Thoracic aorta (tissue), 2 donors: ENCODE data around the gene GPC3. TPM values are rescaled to one million over a fixed set of nuclear protein-coding genes. Genes with fewer than 3 reads are reported as not detected.
"Not testable (repeated sequence)": the region's sequence is repeated elsewhere in the genome, so short reads cannot be mapped to it uniquely, and the experiment has no call there.

ENCODE experiments used
- ATAC-seq: fragments of 150-250 bp; one replicate; pipeline ENCODE4 v1.8.0; 2017; ENCODE audit warnings: low read depth; ENCODE audit not compliant: insufficient number of reproducible peaks, low FRiP score
- DNase-seq: peaks from one replicate; pipeline ENCODE4 v3.0.0-alpha.2; 2020; ENCODE audit warnings: low spot score
- H3K27ac ChIP-seq, 2 donors: fragments of 200-600 bp; sonication (generic); 1 replicate in 1 of 2; 2 replicates in 1 of 2; pipeline ENCODE4 v1.5.1; 2016; ENCODE audit warnings: mild to moderate bottlenecking in 2 of 2, moderate library complexity in 2 of 2
- H3K27me3 ChIP-seq: fragments of 200-600 bp; sonication (generic); replicated peaks from 2 replicates; pipeline ENCODE4 v1.6.0; 2016; ENCODE audit warnings: mild to moderate bottlenecking; ENCODE audit not compliant: insufficient read depth
- H3K36me3 ChIP-seq: fragments of 200-600 bp; sonication (generic); one replicate; pipeline ENCODE4 v1.5.1; 2016
- H3K4me1 ChIP-seq, 2 donors: fragments of 200-600 bp; sonication (generic); 1 replicate in 1 of 2; 2 replicates in 1 of 2; pipeline versions ENCODE4 v1.5.1 to v1.6.0; 2016; ENCODE audit warnings: low read depth in 2 of 2, mild to moderate bottlenecking in 1 of 2; ENCODE audit not compliant: control insufficient read depth in 1 of 2
- H3K4me3 ChIP-seq: fragments of 200-600 bp; sonication (generic); 2 replicates; pipeline ENCODE4 v1.5.1; 2016; ENCODE audit warnings: mild to moderate bottlenecking
- H3K9me3 ChIP-seq: fragments of 200-600 bp; sonication (generic); 2 replicates; pipeline ENCODE4 v1.5.1; 2016
- total RNA-seq, 2 donors: library from RNA; depleted of rRNA; stranded (reverse); fragments of >200 nt; gene quantifications; one replicate each; pipeline versions ENCODE4 v1.1.0 to v1.2.3, GENCODE V29; 2016
- TF ChIP-seq, protein P1 (sequence below): fragments of 200-600 bp; sonication (generic); IDR thresholded peaks from one replicate; pipeline ENCODE4 v1.5.1; 2019; ENCODE audit warnings: antibody characterized with exemption

GPC3 gene
- total RNA-seq, 2 donors from 2014 or later: 2.6 to 5.6 TPM

- Histone ChIP-seq H3K9me3 (no peaks in the 10 kb centered on the region), H3K27ac (no peak overlapping the region), H3K4me3 (no peak overlapping the region), H3K36me3 (no peaks in the 10 kb centered on the region), H3K27me3 (no peaks in the 10 kb centered on the region), H3K4me1 (no peaks in the 10 kb centered on the region)
- no peak for ATAC-seq
- no peak for DNase-seq
- TF ChIP-seq, protein P1, sequence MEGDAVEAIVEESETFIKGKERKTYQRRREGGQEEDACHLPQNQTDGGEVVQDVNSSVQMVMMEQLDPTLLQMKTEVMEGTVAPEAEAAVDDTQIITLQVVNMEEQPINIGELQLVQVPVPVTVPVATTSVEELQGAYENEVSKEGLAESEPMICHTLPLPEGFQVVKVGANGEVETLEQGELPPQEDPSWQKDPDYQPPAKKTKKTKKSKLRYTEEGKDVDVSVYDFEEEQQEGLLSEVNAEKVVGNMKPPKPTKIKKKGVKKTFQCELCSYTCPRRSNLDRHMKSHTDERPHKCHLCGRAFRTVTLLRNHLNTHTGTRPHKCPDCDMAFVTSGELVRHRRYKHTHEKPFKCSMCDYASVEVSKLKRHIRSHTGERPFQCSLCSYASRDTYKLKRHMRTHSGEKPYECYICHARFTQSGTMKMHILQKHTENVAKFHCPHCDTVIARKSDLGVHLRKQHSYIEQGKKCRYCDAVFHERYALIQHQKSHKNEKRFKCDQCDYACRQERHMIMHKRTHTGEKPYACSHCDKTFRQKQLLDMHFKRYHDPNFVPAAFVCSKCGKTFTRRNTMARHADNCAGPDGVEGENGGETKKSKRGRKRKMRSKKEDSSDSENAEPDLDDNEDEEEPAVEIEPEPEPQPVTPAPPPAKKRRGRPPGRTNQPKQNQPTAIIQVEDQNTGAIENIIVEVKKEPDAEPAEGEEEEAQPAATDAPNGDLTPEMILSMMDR: no peak
Measured at GRCh38 chrX:133897593-133898163, 87.7 kb downstream of the GPC3 start.

DNA sequence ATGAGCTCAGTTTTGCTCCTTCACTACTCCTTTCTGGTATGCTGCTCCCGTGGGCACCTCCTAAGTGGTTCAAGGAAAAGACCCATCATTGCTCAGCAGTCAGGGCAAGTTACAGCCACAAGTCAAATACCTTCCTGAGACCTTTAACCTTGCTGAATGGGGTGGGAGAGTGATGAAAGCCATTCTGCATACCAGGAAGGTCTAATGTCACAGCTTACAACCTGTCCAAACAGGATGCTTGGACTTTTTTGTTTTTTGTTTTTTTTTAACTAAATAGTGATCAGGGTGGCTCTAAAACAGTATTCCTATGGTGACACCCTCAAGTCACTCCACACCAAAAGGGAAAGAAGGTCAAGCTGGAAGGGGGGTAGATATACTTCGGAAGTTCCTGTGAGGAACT, 93.1 kb downstream of the GPC3 start:
- TF ChIP-seq, protein P1: no peak
- H3K4me1 ChIP-seq: no peaks in the 10 kb centered on the region
- no peak overlapping the region for H3K4me3 ChIP-seq
- DNase-seq (no peak), ATAC-seq (no peak)
- H3K27me3 ChIP-seq: no peaks in the 10 kb centered on the region
- no peaks in the 10 kb centered on the region for H3K36me3 ChIP-seq
- no peak overlapping the region for H3K27ac ChIP-seq
- no peaks in the 10 kb centered on the region for H3K9me3 ChIP-seq

DNA sequence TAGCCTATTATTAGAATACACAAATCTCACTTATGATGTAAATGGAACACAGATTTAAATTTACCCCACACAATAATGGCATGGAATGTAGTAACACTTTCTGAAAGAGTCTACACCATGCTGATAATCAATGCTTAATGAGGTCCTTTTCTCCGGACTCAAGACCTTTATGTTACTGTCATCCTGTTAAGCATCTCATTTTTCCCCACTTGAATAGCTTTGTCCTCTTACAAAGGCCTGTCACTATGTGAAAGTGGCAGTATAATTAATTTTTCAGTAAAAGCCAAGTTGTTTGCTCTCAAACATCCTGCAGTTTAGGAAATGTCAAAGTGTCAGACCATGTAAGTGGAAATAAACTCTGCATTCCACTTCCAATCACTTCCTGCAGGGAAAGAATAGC, 96.4 kb downstream of the GPC3 start:
- ATAC-seq: no peak
- H3K9me3 ChIP-seq: no peaks in the 10 kb centered on the region
- no peaks in the 10 kb centered on the region for H3K4me1 ChIP-seq
- H3K27ac ChIP-seq: no peak overlapping the region
- H3K27me3 ChIP-seq: no peaks in the 10 kb centered on the region
- DNase-seq: no peak
- H3K4me3 ChIP-seq: no peak overlapping the region
- no peaks in the 10 kb centered on the region for H3K36me3 ChIP-seq
- TF ChIP-seq, protein P1: no peak

GRCh38 chrX:133888084-133888483, 97.3 kb downstream of the GPC3 start:
- not testable (repeated sequence) for H3K4me1 ChIP-seq, H3K4me3 ChIP-seq, H3K9me3 ChIP-seq, H3K36me3 ChIP-seq, H3K27me3 ChIP-seq, ATAC-seq, DNase-seq, H3K27ac ChIP-seq

DNA sequence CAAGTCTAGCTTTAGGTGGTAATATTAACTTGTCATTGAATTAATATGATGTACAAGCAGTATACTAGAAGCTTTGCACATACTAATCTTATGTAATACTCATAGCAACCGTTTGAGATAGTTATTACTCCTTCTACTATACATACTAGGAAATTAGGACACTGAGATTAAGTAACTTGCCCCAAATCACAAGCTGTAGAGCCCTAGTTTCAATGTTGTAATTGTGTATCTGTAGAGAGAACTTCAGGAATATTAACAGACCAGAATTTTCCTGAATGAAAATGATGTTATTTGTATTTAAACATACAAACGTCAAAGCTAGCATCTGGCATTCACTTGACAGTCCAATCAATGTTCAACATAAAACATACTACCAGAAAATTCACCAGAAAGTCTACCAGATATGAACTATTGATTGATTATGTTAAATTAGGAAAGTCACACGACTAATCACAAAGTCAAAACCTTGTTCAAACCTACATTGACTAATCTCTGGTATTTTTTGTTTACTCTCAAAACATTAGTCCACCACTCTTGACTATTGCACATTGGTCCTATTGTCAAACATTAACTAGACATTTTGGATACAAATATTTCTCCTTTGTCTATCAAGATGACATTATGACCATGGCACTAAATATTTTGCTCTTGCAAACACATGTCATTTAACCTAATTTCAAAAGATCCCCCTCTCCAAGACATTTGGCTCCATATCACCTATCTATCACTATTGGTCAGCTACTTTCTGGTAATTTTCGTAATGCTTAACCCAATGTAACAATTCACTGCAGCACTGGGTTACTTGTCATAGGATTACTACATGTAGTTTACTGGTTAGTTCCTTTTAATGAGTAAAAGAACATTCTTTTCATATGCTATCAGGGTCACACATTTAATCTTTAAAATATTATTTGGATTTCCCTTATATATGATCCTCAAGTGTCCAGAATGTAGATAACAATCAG, 100.7 kb downstream of the GPC3 start:
- H3K27me3 ChIP-seq: no peaks in the 10 kb centered on the region
- no peak for ATAC-seq
- DNase-seq: no peak
- H3K9me3 ChIP-seq: no peaks in the 10 kb centered on the region
- H3K4me3 ChIP-seq: no peak overlapping the region
- H3K36me3 ChIP-seq: no peaks in the 10 kb centered on the region
- no peak overlapping the region for H3K27ac ChIP-seq
- TF ChIP-seq, protein P1: no peak
- H3K4me1 ChIP-seq: no peaks in the 10 kb centered on the region
